Testis (tissue), 2 donors: ENCODE measurements around the gene IBSP.

Experiments used
- CTCF ChIP-seq, 3 experiments: fragments of 450-650 bp in 2 of 3; fragments of 200-600 bp in 1 of 3; sonication (generic) in 1 of 3; IDR thresholded peaks; one replicate each; pipeline ENCODE4 v1.5.1; 2016 to 2019; ENCODE audit warnings: antibody characterized with exemption in 3 of 3, mild to moderate bottlenecking in 2 of 3, moderate library complexity in 1 of 3
- POLR2A ChIP-seq: fragments of 450-650 bp; IDR thresholded peaks from one replicate; pipeline ENCODE4 v1.6.1; 2017; ENCODE audit warnings: antibody characterized with exemption, mild to moderate bottlenecking, moderate library complexity

DNA sequence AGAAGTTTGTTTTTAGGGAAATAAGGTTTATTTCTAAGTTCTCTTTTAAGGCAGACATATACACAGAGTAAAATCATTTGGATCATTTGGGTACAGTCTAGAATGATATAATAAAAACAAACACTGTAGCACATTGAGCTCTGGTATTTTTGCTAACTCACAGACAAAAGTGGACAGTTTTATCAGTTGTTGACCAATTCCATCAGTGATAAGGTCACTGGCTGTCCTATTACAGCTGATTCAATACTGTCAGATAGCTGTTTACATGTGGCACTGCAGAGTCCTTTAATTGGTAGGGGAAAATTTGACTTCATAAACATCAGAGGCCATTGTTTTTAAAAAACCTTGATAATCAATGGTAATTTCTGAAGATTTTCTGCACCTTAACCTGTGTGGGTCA is 3.5 kb downstream of the IBSP start:
- TF ChIP-seq CTCF (IDR thresholded peaks at IDR 0.05) (no peak), POLR2A (no peak)
